Measurements from ENCODE around the gene MED15. TPM values are rescaled to one million over a fixed set of nuclear protein-coding genes. Genes with fewer than 3 reads are reported as not detected.

Gene MED15, protein sequence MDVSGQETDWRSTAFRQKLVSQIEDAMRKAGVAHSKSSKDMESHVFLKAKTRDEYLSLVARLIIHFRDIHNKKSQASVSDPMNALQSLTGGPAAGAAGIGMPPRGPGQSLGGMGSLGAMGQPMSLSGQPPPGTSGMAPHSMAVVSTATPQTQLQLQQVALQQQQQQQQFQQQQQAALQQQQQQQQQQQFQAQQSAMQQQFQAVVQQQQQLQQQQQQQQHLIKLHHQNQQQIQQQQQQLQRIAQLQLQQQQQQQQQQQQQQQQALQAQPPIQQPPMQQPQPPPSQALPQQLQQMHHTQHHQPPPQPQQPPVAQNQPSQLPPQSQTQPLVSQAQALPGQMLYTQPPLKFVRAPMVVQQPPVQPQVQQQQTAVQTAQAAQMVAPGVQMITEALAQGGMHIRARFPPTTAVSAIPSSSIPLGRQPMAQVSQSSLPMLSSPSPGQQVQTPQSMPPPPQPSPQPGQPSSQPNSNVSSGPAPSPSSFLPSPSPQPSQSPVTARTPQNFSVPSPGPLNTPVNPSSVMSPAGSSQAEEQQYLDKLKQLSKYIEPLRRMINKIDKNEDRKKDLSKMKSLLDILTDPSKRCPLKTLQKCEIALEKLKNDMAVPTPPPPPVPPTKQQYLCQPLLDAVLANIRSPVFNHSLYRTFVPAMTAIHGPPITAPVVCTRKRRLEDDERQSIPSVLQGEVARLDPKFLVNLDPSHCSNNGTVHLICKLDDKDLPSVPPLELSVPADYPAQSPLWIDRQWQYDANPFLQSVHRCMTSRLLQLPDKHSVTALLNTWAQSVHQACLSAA
- polyA plus RNA-seq (2013, experiment 1 of 2) = 29.5 TPM
- 32.3 TPM for polyA plus RNA-seq (2013, experiment 2 of 2)

DNA sequence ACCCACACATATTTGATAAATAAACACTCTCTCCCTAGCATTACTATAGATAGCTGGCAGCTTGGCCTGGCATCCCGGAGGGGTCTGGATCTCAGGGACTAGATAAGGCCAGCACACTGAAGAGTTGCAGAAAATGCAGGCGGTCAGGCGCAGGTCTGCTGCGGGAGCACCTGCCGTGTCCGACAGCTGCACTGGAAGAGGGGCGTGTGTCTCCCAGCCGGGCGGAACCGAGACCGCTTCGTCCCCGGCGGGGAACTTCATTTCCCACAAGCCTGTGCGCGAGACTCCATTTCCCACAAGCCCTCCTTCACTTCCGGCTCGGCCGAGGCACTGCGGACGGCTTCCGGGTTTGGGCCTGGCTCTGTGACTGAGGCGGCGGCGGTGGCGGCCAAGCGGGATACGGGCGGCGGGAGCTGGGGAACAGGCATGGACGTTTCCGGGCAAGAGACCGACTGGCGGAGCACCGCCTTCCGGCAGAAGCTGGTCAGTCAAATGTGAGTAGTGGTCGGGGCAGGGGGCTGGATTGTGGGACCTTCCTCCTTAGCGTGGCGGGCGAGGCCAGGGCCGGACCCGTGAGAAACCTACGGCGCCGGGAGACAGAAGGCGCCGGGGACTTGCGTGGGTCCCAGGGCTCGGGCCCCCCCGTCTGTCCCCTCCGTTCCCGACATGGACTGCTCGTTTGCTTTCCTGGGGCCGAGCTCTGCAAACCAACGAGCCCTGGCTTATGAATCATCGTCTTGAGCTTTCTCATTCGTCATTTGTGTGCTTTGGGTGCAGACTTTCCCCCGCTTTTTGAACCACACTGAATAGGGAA lies at the start of gene MED15:
Gene MED15, plus strand, starts transcription at position 358 of the 814 bp plus-strand sequence. Its CDS starts 69 bp downstream, at position 427.
- H3K4me3 ChIP-seq (ENCODE audit: low read length) = peak within 1 kb of the TSS; percentile 86
- H3K27me3 ChIP-seq (ENCODE audit: insufficient read depth, low read length) = no peaks in the 10 kb centered on the region
- peak within 1 kb of the TSS; percentile 78 for H3K9ac ChIP-seq (ENCODE audit: low read depth, low read length)
- peaks cover 24% of the 10 kb centered on the region; the same call in 1 of the 2 replicates for H3K4me1 ChIP-seq (ENCODE audit: insufficient read depth, low read length)
- WGBS = 2% methylated on average over 58 of the region's 58 CpGs
- H3K9me3 ChIP-seq (ENCODE audit: insufficient read depth, low read depth, low read length) = no peaks in the 10 kb centered on the region
- no peaks in the 10 kb centered on the region for H3K36me3 ChIP-seq (ENCODE audit: insufficient read depth, low read length)
- peak within 1 kb of the TSS; percentile 51 for H3K27ac ChIP-seq (ENCODE audit: low read depth, low read length)

GRCh38 chr22:20458530-20459151 lies 48.8 kb upstream of the MED15 start:
- no peak overlapping the region for H3K27ac ChIP-seq (ENCODE audit: low read depth, low read length)
- H3K36me3 ChIP-seq (ENCODE audit: insufficient read depth, low read length) = 0 out of 2 replicates have a peak, but pooled peaks cover 3% of the 10 kb centered on the region
- H3K4me1 ChIP-seq (ENCODE audit: insufficient read depth, low read length) = 0 out of 2 replicates have a peak, but pooled peaks cover 12% of the 10 kb centered on the region
- H3K27me3 ChIP-seq (ENCODE audit: insufficient read depth, low read length) = no peaks in the 10 kb centered on the region
- 91% methylated on average over 8 of the region's 8 CpGs for WGBS
- no peak overlapping the region for H3K9ac ChIP-seq (ENCODE audit: low read depth, low read length)
- no peak overlapping the region for H3K4me3 ChIP-seq (ENCODE audit: low read length)
- no peaks in the 10 kb centered on the region for H3K9me3 ChIP-seq (ENCODE audit: insufficient read depth, low read depth, low read length)

DNA sequence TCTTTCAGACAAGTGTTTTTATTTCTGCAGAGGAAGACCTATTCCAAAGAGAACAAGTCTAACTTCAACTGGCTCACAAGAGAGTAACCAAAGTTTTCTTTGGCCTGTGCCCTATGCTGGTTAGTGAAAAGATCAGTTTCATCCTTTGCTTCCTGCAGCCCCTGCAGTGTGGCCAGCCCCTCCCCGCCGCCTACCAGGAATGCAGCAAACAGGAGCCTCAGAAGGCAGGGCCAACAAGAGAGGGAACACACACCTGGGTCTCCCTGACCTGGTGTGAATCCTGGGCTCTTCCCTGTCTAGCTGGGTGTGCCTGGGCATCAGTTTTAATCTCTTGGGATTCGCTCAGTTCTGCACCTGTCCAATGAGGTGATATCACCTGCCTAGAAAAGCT lies 48.3 kb upstream of the MED15 start:
- 0 out of 2 replicates have a peak, but pooled peaks cover 12% of the 10 kb centered on the region for H3K4me1 ChIP-seq (ENCODE audit: insufficient read depth, low read length)
- H3K27ac ChIP-seq (ENCODE audit: low read depth, low read length) = no peak overlapping the region
- H3K4me3 ChIP-seq (ENCODE audit: low read length) = no peak overlapping the region
- no peaks in the 10 kb centered on the region for H3K27me3 ChIP-seq (ENCODE audit: insufficient read depth, low read length)
- no peak overlapping the region for H3K9ac ChIP-seq (ENCODE audit: low read depth, low read length)
- no peaks in the 10 kb centered on the region for H3K9me3 ChIP-seq (ENCODE audit: insufficient read depth, low read depth, low read length)
- 83% methylated on average over 3 of the region's 3 CpGs for WGBS
- H3K36me3 ChIP-seq (ENCODE audit: insufficient read depth, low read length) = 0 out of 2 replicates have a peak, but pooled peaks cover 3% of the 10 kb centered on the region

DNA sequence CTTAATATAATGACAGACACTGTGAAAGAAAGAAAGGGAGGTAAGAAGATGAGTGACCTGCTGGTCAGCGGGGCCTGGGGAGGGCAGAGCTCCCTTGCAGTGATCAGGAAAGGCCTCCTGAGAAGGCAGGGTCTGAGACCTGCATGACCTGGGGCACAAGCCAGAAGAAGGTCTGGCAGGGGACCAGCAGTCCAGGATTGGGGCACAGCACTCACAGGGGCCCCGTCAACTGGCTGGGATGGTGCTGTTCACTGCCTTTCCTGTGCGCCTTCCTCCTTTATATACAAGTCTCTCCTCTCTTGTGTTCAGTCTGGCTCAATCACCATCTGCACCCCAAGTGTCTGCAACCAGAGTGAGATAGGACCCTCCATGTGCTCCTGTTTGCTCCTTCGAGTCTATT lies 47.5 kb upstream of the MED15 start:
- H3K27ac ChIP-seq (ENCODE audit: low read depth, low read length) = no peak overlapping the region
- H3K9me3 ChIP-seq (ENCODE audit: insufficient read depth, low read depth, low read length) = no peaks in the 10 kb centered on the region
- WGBS = 94% methylated on average over 4 of the region's 4 CpGs
- H3K36me3 ChIP-seq (ENCODE audit: insufficient read depth, low read length) = 0 out of 2 replicates have a peak, but pooled peaks cover 3% of the 10 kb centered on the region
- H3K4me3 ChIP-seq (ENCODE audit: low read length) = no peak overlapping the region
- 0 out of 2 replicates have a peak, but pooled peaks cover 12% of the 10 kb centered on the region for H3K4me1 ChIP-seq (ENCODE audit: insufficient read depth, low read length)
- no peak overlapping the region for H3K9ac ChIP-seq (ENCODE audit: low read depth, low read length)
- no peaks in the 10 kb centered on the region for H3K27me3 ChIP-seq (ENCODE audit: insufficient read depth, low read length)

DNA sequence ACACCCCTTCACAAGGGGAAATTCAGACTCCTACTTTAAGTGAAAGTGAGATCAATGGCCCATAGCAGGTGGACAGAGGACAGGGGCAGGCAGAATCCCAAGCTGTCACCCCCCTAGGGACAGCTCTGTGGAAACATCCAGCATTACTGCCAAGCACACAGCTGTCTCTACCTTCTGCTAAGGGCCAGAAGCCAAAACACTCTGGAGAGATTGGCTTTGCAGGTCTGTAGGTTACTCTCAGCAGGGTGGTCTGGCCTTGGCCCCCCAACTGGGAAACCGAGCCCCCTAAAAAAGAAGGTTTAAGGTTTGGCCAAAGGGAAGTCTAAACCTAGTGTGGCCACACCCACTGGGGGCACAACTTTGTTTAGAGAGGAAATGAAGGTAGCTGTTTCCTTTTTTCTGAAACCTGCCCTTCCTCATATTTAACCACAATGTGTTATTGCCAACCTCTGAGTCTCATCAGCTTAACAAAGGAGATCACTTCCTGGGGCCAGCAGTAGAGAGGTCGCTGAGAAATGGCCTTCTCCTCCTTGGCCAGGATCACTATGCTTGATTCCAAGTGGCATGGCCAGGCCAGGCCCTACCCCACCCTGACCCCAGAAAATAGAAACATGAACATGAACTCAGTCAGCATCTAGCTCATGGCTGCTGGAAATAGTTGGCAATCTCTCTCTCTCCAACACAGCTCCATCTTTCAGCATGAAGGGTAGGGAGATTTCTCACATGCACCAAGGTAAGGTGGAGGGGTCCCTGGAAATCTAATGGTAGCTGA lies 43.9 kb upstream of the MED15 start:
- Histone ChIP-seq H3K36me3 (ENCODE audit: insufficient read depth, low read length) (0 out of 2 replicates have a peak, but pooled peaks cover 3% of the 10 kb centered on the region), H3K4me1 (ENCODE audit: insufficient read depth, low read length) (0 out of 2 replicates have a peak, but pooled peaks cover 8% of the 10 kb centered on the region), H3K9ac (ENCODE audit: low read depth, low read length) (no peak overlapping the region), H3K27me3 (ENCODE audit: insufficient read depth, low read length) (no peaks in the 10 kb centered on the region), H3K9me3 (ENCODE audit: insufficient read depth, low read depth, low read length) (no peaks in the 10 kb centered on the region), H3K4me3 (ENCODE audit: low read length) (no peak overlapping the region), H3K27ac (ENCODE audit: low read depth, low read length) (no peak overlapping the region)
- WGBS = 73% methylated on average over 2 of the region's 2 CpGs

GRCh38 chr22:20464096-20464614 lies 43.3 kb upstream of the MED15 start:
- Histone ChIP-seq H3K9ac (ENCODE audit: low read depth, low read length) (no peak overlapping the region), H3K4me3 (ENCODE audit: low read length) (no peak overlapping the region), H3K36me3 (ENCODE audit: insufficient read depth, low read length) (0 out of 2 replicates have a peak, but pooled peaks cover 3% of the 10 kb centered on the region), H3K4me1 (ENCODE audit: insufficient read depth, low read length) (0 out of 2 replicates have a peak, but pooled peaks cover 6% of the 10 kb centered on the region), H3K27me3 (ENCODE audit: insufficient read depth, low read length) (no peaks in the 10 kb centered on the region), H3K9me3 (ENCODE audit: insufficient read depth, low read depth, low read length) (no peaks in the 10 kb centered on the region), H3K27ac (ENCODE audit: low read depth, low read length) (no peak overlapping the region)
- 96% methylated on average over 10 of the region's 11 CpGs for WGBS

DNA sequence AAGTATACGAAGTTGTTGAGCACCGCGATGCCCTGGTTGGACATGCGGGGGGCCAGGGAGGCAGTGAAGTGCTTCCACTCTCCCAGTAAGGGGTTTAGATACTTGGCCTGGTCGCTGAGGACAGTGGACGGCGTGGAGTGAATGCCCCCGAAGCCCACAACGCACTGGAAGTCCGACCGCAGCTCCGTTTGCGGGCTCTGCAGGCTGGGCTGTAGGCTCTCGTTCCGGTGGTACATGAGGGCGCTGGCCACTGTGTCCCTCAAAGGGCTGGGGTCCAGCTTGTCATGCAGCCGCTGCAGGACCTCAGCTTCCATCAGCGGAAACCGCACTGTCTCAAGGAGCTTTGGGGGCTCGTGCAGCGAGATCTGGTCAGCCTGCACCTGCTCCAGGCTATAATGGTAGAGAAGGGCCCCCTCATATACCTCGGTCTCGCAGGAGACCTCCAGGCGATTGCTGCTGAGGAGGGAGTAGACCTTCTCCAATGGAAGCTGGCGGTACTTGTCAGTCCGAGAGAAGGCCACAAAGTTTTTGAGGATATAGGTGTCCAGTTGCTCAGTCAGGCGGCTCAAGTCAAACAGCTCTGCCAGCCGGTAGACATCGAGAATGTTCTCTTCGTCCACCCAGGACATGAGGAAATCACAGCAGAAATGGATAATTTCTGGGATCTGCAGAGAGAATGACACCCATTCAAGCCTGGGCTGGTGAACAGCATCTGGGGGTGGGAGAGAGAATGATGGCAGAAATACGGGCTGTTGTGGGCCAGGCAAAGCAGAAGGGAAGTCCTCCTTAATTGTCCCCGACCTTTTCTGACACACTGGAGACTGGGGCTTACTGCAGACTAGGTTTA lies 42.3 kb upstream of the MED15 start:
- Histone ChIP-seq H3K36me3 (ENCODE audit: insufficient read depth, low read length) (0 out of 2 replicates have a peak, but pooled peaks cover 3% of the 10 kb centered on the region), H3K9ac (ENCODE audit: low read depth, low read length) (no peak overlapping the region), H3K27ac (ENCODE audit: low read depth, low read length) (no peak overlapping the region), H3K4me3 (ENCODE audit: low read length) (no peak overlapping the region), H3K27me3 (ENCODE audit: insufficient read depth, low read length) (no peaks in the 10 kb centered on the region), H3K9me3 (ENCODE audit: insufficient read depth, low read depth, low read length) (no peaks in the 10 kb centered on the region), H3K4me1 (ENCODE audit: insufficient read depth, low read length) (no peaks in the 10 kb centered on the region)
- WGBS = 96% methylated on average over 32 of the region's 32 CpGs

DNA sequence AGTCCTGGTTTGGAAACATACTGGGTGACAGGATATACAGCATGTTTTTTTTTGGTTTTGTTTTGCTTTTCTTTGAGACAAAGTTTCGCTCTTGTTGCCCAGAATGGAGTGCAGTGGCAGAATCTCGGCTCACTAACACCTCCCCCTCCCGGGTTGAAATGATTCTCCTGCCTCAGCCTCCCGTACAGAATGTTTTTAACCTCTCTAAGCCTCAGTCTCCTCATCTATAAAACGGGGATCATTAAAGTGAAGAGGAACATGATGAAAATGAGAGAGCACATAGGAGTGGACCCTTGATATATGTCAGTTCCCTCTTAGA lies 41.7 kb upstream of the MED15 start:
- Histone ChIP-seq H3K9me3 (ENCODE audit: insufficient read depth, low read depth, low read length) (no peaks in the 10 kb centered on the region), H3K9ac (ENCODE audit: low read depth, low read length) (no peak overlapping the region), H3K4me3 (ENCODE audit: low read length) (no peak overlapping the region), H3K27ac (ENCODE audit: low read depth, low read length) (no peak overlapping the region), H3K27me3 (ENCODE audit: insufficient read depth, low read length) (no peaks in the 10 kb centered on the region), H3K36me3 (ENCODE audit: insufficient read depth, low read length) (0 out of 2 replicates have a peak, but pooled peaks cover 3% of the 10 kb centered on the region), H3K4me1 (ENCODE audit: insufficient read depth, low read length) (no peaks in the 10 kb centered on the region)
- WGBS = 94% methylated on average over 5 of the region's 5 CpGs

DNA sequence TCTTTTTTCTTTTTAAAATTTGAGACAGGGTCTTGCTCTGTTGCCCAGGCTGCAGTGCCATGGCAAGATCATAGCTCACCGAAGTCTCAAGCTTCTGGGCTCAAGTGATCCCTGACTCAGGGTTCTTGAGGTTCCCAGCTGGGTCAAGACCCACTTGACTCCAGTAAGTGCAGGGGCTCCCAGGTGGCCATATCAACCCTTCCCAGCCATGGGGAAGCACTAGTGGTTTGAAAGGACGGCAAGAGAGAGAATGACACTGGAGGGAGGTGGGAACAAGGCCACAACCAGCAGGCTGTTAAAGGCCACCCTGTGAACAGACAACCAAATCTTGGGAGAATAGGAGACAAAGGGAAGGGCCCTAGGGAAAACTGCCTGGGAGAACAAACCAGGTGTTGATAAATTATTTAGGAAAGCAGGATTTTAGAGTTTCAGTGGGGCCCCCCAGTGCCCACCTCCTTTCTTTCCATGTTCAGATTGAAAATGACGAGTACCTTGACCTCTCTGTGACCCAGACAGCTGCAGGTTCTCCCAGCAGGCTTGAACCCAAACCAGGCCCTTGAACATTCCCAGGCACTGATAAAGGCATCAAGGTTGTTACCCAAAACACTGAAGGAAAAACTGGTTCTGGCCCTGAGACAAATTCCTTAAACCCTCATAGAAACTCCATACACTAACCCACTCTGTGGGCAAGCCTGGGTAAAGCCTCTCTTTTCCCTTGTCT lies 40.6 kb upstream of the MED15 start:
- peaks cover 8% of the 10 kb centered on the region; the same call in 1 of the 2 replicates for H3K36me3 ChIP-seq (ENCODE audit: insufficient read depth, low read length)
- H3K9ac ChIP-seq (ENCODE audit: low read depth, low read length) = no peak overlapping the region
- no peaks in the 10 kb centered on the region for H3K27me3 ChIP-seq (ENCODE audit: insufficient read depth, low read length)
- no peaks in the 10 kb centered on the region for H3K4me1 ChIP-seq (ENCODE audit: insufficient read depth, low read length)
- H3K4me3 ChIP-seq (ENCODE audit: low read length) = no peak overlapping the region
- H3K9me3 ChIP-seq (ENCODE audit: insufficient read depth, low read depth, low read length) = no peaks in the 10 kb centered on the region
- H3K27ac ChIP-seq (ENCODE audit: low read depth, low read length) = no peak overlapping the region
- WGBS = 90% methylated on average over 3 of the region's 3 CpGs

All from HUES64 (cell line).